Activated CD4-positive, alpha-beta T cell treated with anti-CD3 and anti-CD28 coated beads, Interleukin-2, amount 50 U/mL, for 48 hours (primary cell): ENCODE measurements around the gene CARS1.

Experiments
- DNase-seq, 2 experiments: peaks; one replicate each; pipeline ENCODE4 v3.0.0-alpha.2; 2020

CARS1 gene

GRCh38 chr11:2952290-2952689, 104.9 kb downstream of the CARS1 start:
- no peak for DNase-seq

DNA sequence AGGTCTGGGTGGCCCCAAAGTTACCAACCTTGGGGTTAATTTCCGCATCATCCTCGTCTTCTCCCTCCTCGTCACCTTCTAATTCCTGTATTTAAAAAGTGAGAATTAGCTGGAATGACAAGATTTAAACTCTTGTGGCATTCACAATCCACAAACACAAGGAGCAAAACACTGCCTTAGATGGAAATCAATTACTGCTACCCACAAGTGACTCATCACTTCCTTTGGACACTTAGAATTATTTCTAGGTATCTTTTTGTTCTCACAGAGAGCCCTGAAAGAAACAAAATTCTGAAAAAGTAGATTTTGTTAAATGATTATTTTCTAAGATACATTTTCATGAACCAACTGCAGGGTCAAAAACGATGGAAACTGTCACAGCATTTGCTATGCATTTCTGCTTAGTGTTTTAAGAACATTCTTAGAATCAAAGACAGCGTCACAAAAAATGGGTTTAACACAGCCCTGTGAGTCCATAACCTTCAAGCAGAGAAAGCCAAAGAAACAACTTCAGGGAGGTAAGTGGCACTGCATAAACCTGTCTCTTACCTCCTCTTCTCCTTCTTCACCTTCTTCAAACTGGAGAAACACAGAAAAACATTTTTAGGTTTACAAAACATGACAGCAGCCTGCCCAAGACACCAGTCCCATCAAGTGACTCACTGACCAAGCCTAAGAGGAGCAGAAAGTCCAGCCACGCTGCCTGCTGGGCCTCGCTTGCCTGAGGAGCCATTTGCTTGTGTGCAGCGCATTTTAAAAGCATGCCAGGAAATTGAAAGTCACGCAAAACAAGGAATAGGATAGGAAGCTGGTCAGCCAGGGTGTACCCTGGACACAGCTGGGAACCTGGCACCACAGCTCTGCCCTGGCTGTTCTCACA, 105.8 kb downstream of the CARS1 start:
- DNase-seq: no peak
